HepG2 (cell line): ENCODE measurements around the gene TTC9. TPM values are rescaled to one million over a fixed set of nuclear protein-coding genes. Genes with fewer than 3 reads are reported as not detected.
A peak's percentile ranks its signal among the peaks of the same experiment; 100 is the strongest.

Experiments
- ATAC-seq: fragments of 200-7000 bp; cut with Tn5 transposase; 3 replicates; pipeline ENCODE4 v1.9.1; 2020; ENCODE audit warnings: mild to moderate bottlenecking, moderate library complexity
- BruUV-seq: library from RNA; stranded (reverse); fragments of 400-500 nt; replicated peaks from 2 replicates; lab custom pipeline; 2021; lab: Mats Ljungman, UMichigan
- CTCF ChIA-PET: fragments of 300-600 bp; formaldehyde crosslinking; extraction: SDS; loops from one replicate; lab custom pipeline; 2021; ENCODE audit warnings: low total read pairs, inconsistent platforms, low intra/inter-chr PET ratio; lab: Yijun Ruan, JAX
- POLR2A ChIA-PET: fragments of 350-600 bp; sonication (Branson Sonifier 250); formaldehyde crosslinking; loops from one replicate; lab custom pipeline; 2020; ENCODE audit warnings: antibody characterized with exemption, inconsistent platforms; lab: Yijun Ruan, JAX
- DNase-seq: peaks from one replicate; pipeline ENCODE4 v3.0.0-alpha.2; 2015; ENCODE audit warnings: low spot score
- FAIRE-seq: peaks from 3 replicates; lab custom pipeline; 2011; peaks lifted over from hg19 to GRCh38; lab: Jason Lieb, UNC
- H2AFZ ChIP-seq: one replicate; pipeline ENCODE4 v1.6.1; 2011; ENCODE audit warnings: low read length, inconsistent platforms
- H3K27ac ChIP-seq: fragments of 300-600 bp; 3 replicates; pipeline ENCODE4 v1.8.0; 2011; ENCODE audit warnings: mixed run types, mild to moderate bottlenecking, mixed read lengths, low read length, inconsistent platforms; ENCODE audit not compliant: insufficient read depth; ENCODE audit errors: extremely low read length
- H3K27me3 ChIP-seq, 2 experiments: fragments of 200-600 bp in 1 of 2; 2 replicates in 1 of 2; 3 replicates in 1 of 2; pipeline versions ENCODE4 v1.6.0 to v1.8.0; 2011; ENCODE audit warnings: low read length in 2 of 2, mild to moderate bottlenecking in 2 of 2, moderate library complexity in 2 of 2, inconsistent platforms in 1 of 2; ENCODE audit not compliant: insufficient read depth in 2 of 2, control insufficient read depth in 1 of 2
- H3K36me3 ChIP-seq, 2 experiments: fragments of 200-600 bp in 1 of 2; replicated peaks in 1 of 2; 2 replicates in 1 of 2; 3 replicates in 1 of 2; pipeline versions ENCODE4 v1.5.1 to v1.8.0; 2011; ENCODE audit warnings: low read length in 2 of 2, inconsistent platforms in 1 of 2; ENCODE audit not compliant: insufficient read depth in 2 of 2, control insufficient read depth in 1 of 2
- H3K4me1 ChIP-seq: 2 replicates; pipeline ENCODE4 v1.5.1; 2012; ENCODE audit warnings: low read length, inconsistent platforms; ENCODE audit not compliant: insufficient read depth
- H3K4me2 ChIP-seq: 2 replicates; pipeline ENCODE4 v1.6.0; 2011; ENCODE audit warnings: low read depth, low read length, inconsistent platforms
- H3K4me3 ChIP-seq, 3 experiments: fragments of 200-600 bp in 1 of 3; sonication (generic), shearing (Covaris generic) in 1 of 3; replicated peaks in 1 of 3; 2 replicates each; pipeline ENCODE4 v1.5.1; 2011 to 2016; ENCODE audit warnings: low read length in 3 of 3, inconsistent platforms in 2 of 3, low read depth in 2 of 3, mild to moderate bottlenecking in 2 of 3, control low read depth in 1 of 3, mixed read lengths in 1 of 3; ENCODE audit not compliant: insufficient read depth in 1 of 3
- H3K79me2 ChIP-seq: one replicate; pipeline ENCODE4 v1.6.1; 2011; ENCODE audit warnings: low read length, inconsistent platforms; ENCODE audit not compliant: insufficient read depth
- H3K9ac ChIP-seq: 2 replicates; pipeline ENCODE4 v1.6.0; 2011; ENCODE audit warnings: mild to moderate bottlenecking, low read depth, low read length, inconsistent platforms; ENCODE audit not compliant: insufficient read depth
- H3K9me3 ChIP-seq: 2 replicates; pipeline ENCODE4 v1.5.1; 2012; ENCODE audit warnings: mild to moderate bottlenecking, low read length
- H4K20me1 ChIP-seq: 2 replicates; pipeline ENCODE4 v1.6.0; 2011; ENCODE audit warnings: inconsistent platforms, mild to moderate bottlenecking, low read length, moderate library complexity; ENCODE audit not compliant: insufficient read depth
- CTCF ChIP-seq: sonication (generic); formaldehyde crosslinking; IDR thresholded peaks from 2 replicates; pipeline ENCODE4 v1.5.0; 2020; ENCODE audit warnings: mild to moderate bottlenecking, missing genetic modification reagents, moderate library complexity
- FOXA3 ChIP-seq: IDR thresholded peaks from 2 replicates; pipeline ENCODE4 v1.6.1; 2016; ENCODE audit warnings: missing genetic modification reagents, missing compliant biosample characterization
- FOXO1 ChIP-seq: sonication (generic); formaldehyde crosslinking; IDR thresholded peaks from 2 replicates; pipeline ENCODE4 v1.4.0; 2020; ENCODE audit warnings: missing genetic modification reagents
- MXI1 ChIP-seq: IDR thresholded peaks from 3 replicates; pipeline ENCODE4 v1.6.1; 2012; ENCODE audit warnings: low read depth, low read length, inconsistent platforms, borderline replicate concordance
- RAD21 ChIP-seq: fragments of 450-650 bp; formaldehyde crosslinking; IDR thresholded peaks from 2 replicates; pipeline ENCODE4 v1.5.0; 2020; ENCODE audit warnings: mild to moderate bottlenecking
- SMC3 ChIP-seq: IDR thresholded peaks from 2 replicates; pipeline ENCODE4 v1.6.1; 2011; ENCODE audit warnings: low read length, improper control_type of control experiment
- STAG1 ChIP-seq: sonication (generic); formaldehyde crosslinking; IDR thresholded peaks from 2 replicates; pipeline ENCODE4 v1.4.0; 2020; ENCODE audit warnings: missing genetic modification reagents
- YY1 ChIP-seq: IDR thresholded peaks from 2 replicates; pipeline ENCODE4 v1.6.1; 2011; ENCODE audit warnings: low read length, low read depth, moderate library complexity, mild to moderate bottlenecking; ENCODE audit not compliant: insufficient read depth, insufficient replicate concordance
- ZFP41 ChIP-seq: sonication (generic); formaldehyde crosslinking; IDR thresholded peaks from 2 replicates; pipeline ENCODE4 v1.4.0; 2020; ENCODE audit warnings: mild to moderate bottlenecking, missing genetic modification reagents, borderline replicate concordance
- ZNF83 ChIP-seq: sonication (generic); formaldehyde crosslinking; IDR thresholded peaks from 2 replicates; pipeline ENCODE4 v1.4.0; 2020; ENCODE audit warnings: missing genetic modification reagents, mild to moderate bottlenecking, borderline replicate concordance
- WGBS: methylation state at CpG from one replicate; pipeline ENCODE4 v1.1.6; 2017; ENCODE audit warnings: low lambda C conversion rate; 5-methylcytosine and 5-hydroxymethylcytosine counted together
- in situ Hi-C: cut with HindIII; loops from 2 replicates; pipeline ENCODE4 v1.10.0; 2017; ENCODE audit warnings: low pct_unique_long_range_greater_than_20kb; ENCODE audit not compliant: extremely low pct_ligation_motif_present
- intact Hi-C: fragments of 100-400 bp; cut with micrococcal nuclease; formaldehyde crosslinking; loops from one replicate; pipeline ENCODE4 v1.10.0; 2022; ENCODE audit not compliant: unreplicated experiment
- polyA plus RNA-seq, 8 experiments: library from polyadenylated mRNA; depleted of rRNA in 3 of 8; stranded (reverse) in 7 of 8; unstranded in 1 of 8; fragments of >200 nt; fragmentation: Illumina TruSeq in 4 of 8; extraction: Trizol in 4 of 8; gene quantifications; 2 replicates each; pipeline versions ENCODE4 v1.2.1 to v1.2.3, GENCODE V29; 2011 to 2016; ENCODE audit warnings: low read depth in 4 of 8, missing spikeins in 1 of 8, mixed read lengths in 1 of 8; ENCODE audit not compliant: insufficient read depth in 1 of 8
- total RNA-seq, 5 experiments: library from RNA; depleted of rRNA; stranded (reverse); fragments of >200 nt; fragmentation: Illumina TruSeq; extraction: Trizol; gene quantifications; 2 replicates each; pipeline ENCODE4 v1.2.3, GENCODE V29; 2016; ENCODE audit warnings: low read depth in 1 of 5
- TF ChIP-seq, protein P1 (sequence below): IDR thresholded peaks from 2 replicates; pipeline ENCODE4 v1.6.1; 2018; ENCODE audit warnings: missing genetic modification reagents

Gene TTC9
- total and polyA plus RNA-seq, 2 of the 13 experiments (the other 11 are each of a cell fraction or from before 2014, with no cell fraction given) = 0.13 to 0.30 TPM

GRCh38 chr14:70622111-70622712 lies 19.5 kb upstream of the TTC9 start:
- peaks cover 14% of the 10 kb centered on the region for H3K9me3 ChIP-seq
- no peak overlapping the region for H3K4me2 ChIP-seq
- no peaks in the 10 kb centered on the region for H3K79me2 ChIP-seq
- POLR2A ChIA-PET = no interaction called here
- no peak overlapping the region for H3K9ac ChIP-seq
- BruUV-seq = no TSS peak
- in situ Hi-C loops (loop anchor here (5.0 to 25.0 kb wide), 2 partner anchors 200 to 340 kb away; no protein-coding TSS in a partner anchor), intact Hi-C loops (loop anchor here (1.0 to 5.0 kb wide), 3 partner anchors 92 to 350 kb away; no protein-coding TSS in a partner anchor)
- H3K27me3 ChIP-seq = 0 out of 5 replicates have a peak, but pooled peaks cover 0 to 4% of the 10 kb centered on the region in 2 experiments
- FAIRE-seq = peak; percentile 79
- H3K4me1 ChIP-seq = no peaks in the 10 kb centered on the region
- no peak overlapping the region for H3K27ac ChIP-seq
- H2AFZ ChIP-seq = no peak overlapping the region
- peak; percentile 92 for ATAC-seq
- H3K36me3 ChIP-seq = no peaks in the 10 kb centered on the region
- CTCF ChIA-PET = interaction anchor here (0.8 to 4.0 kb wide), 4 partner anchors 92 to 350 kb away, joined by 3 to 52 read pairs (median 20); no protein-coding TSS in a partner anchor
- DNase-seq = peak; percentile 64
- H3K4me3 ChIP-seq = no peak overlapping the region
- TF ChIP-seq ZNF83 (CRISPR knock-in tag) (no peak), ZFP41 (no peak), MXI1 (0 out of 3 replicates have a peak, but pooled peaks have one; percentile 16), FOXA3 (CRISPR knock-in tag) (no peak), YY1 (no peak), SMC3 (peak; percentile 96), FOXO1 (no peak), CTCF (peak; percentile 82), RAD21 (peak; percentile 81), STAG1 (peak; percentile 90)
- TF ChIP-seq, protein P1, sequence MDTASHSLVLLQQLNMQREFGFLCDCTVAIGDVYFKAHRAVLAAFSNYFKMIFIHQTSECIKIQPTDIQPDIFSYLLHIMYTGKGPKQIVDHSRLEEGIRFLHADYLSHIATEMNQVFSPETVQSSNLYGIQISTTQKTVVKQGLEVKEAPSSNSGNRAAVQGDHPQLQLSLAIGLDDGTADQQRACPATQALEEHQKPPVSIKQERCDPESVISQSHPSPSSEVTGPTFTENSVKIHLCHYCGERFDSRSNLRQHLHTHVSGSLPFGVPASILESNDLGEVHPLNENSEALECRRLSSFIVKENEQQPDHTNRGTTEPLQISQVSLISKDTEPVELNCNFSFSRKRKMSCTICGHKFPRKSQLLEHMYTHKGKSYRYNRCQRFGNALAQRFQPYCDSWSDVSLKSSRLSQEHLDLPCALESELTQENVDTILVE (CRISPR knock-in tag) = 0 out of 2 replicates have a peak, but pooled peaks have one; percentile 35
- H4K20me1 ChIP-seq = no peaks in the 10 kb centered on the region
- whole genome bisulfite sequencing = 2% methylated on average over 3 of the region's 3 CpGs
